Measurements from ENCODE around the gene SOX6. TPM values are rescaled to one million over a fixed set of nuclear protein-coding genes. Genes with fewer than 3 reads are reported as not detected.

Gene SOX6
- total RNA-seq, 1 donor from 2014 or later: 8.3 TPM

DNA sequence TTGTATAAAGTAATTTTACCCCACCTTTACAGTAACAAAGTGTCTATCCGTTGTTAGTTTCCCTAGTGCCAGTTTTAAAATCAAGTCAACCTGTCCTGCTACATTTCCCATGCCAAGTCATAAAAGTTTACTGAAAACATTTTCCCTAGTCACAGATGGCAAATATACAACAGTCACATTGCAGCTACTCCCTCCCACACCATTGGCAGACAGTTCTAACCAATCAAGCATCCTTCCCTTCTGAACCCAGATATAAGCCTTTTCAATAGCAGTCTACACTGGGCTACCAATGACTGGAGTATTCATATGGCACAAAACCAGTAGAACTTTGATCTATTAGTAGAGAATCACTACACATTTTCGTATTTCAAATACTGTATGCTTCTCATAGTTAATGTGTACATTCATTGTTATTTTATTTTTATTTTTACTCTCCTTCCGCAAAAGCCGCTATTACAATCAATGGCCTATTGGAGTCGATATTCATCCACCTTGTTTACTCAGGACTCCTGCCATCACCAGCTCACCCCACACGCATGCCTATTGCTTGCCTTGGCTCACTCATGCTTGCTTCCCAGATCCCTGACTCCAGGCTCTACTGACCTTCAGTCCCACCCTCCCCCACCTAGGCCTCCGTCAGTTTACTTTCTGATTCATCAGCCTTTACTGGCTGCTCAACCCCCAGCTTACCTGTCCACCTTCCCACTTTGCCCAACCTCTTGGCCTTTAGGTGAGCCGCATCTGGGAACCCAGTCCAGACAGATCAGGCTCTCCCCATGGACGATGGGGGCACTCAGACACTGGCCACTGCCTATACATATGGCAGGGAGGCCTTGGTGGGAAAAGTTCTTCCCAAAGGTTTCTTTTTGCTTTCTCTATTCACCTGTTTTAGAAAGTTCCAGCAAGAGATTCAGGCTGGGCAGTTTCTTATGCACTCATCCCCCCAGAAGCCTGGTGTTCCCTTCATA is 408.4 kb downstream of the SOX6 start:
- ATAC-seq (no peak), DNase-seq (no peak)
- TF ChIP-seq, protein P1, sequence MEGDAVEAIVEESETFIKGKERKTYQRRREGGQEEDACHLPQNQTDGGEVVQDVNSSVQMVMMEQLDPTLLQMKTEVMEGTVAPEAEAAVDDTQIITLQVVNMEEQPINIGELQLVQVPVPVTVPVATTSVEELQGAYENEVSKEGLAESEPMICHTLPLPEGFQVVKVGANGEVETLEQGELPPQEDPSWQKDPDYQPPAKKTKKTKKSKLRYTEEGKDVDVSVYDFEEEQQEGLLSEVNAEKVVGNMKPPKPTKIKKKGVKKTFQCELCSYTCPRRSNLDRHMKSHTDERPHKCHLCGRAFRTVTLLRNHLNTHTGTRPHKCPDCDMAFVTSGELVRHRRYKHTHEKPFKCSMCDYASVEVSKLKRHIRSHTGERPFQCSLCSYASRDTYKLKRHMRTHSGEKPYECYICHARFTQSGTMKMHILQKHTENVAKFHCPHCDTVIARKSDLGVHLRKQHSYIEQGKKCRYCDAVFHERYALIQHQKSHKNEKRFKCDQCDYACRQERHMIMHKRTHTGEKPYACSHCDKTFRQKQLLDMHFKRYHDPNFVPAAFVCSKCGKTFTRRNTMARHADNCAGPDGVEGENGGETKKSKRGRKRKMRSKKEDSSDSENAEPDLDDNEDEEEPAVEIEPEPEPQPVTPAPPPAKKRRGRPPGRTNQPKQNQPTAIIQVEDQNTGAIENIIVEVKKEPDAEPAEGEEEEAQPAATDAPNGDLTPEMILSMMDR (IDR thresholded peaks at IDR 0.05): no peak
- peaks cover 8% of the 10 kb centered on the region for H3K9me3 ChIP-seq
- intact Hi-C loops (cut with DNase I): no loop called here
- no peak overlapping the region for H3K27ac ChIP-seq
- H3K4me1 ChIP-seq: no peaks in the 10 kb centered on the region
- no peaks in the 10 kb centered on the region for H3K36me3 ChIP-seq
- H3K4me3 ChIP-seq: no peak overlapping the region
- H3K27me3 ChIP-seq: no peaks in the 10 kb centered on the region

DNA sequence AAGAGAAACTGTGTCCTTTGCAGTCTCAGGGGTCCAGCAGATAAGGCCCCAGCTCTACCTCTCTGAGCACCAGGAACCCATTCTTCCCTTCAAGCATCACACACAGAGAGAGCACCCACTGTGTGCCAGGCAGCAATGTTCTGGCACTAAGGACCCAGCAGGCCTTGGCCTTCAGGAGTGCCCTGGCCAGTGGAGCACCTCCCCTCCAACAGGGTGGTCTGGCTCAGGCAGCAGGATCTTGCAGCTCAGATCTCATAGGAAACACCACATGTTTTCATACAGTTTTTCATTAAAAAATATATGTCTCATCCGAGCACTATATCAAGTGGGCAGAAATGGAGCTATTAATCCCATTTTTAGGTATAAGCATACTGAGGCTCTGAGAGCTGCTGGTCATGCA is 410.6 kb downstream of the SOX6 start:
- TF ChIP-seq, protein P1 (IDR thresholded peaks at IDR 0.05): no peak
- intact Hi-C loops (cut with DNase I): no loop called here
- DNase-seq (no peak), ATAC-seq (no peak)
- Histone ChIP-seq H3K9me3 (peaks cover 8% of the 10 kb centered on the region), H3K4me1 (no peaks in the 10 kb centered on the region), H3K36me3 (no peaks in the 10 kb centered on the region), H3K27me3 (no peaks in the 10 kb centered on the region), H3K4me3 (no peak overlapping the region), H3K27ac (no peak overlapping the region)

DNA sequence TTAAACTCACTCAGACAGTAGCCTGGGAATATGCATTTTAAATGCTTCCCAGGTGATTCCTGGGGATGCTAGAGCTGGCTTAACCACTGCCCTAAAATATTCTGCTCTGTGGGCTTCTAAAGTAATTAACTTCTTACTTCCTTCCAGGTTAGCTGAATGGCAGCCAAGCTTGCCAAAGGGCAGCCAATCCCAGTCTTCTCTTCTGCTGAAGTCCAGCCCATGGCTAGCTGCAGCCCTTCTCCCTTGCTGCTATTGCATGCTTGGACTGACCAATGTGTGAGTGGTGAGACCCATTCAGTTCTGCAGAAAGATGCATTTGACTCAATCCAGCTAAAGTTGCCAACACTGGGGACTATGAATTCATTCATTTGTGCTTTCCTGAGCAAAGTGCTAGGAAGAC is 411.9 kb downstream of the SOX6 start:
- Histone ChIP-seq H3K36me3 (no peaks in the 10 kb centered on the region), H3K9me3 (peaks cover 8% of the 10 kb centered on the region), H3K27me3 (no peaks in the 10 kb centered on the region), H3K27ac (no peak overlapping the region), H3K4me1 (no peaks in the 10 kb centered on the region), H3K4me3 (no peak overlapping the region)
- intact Hi-C loops (cut with DNase I): no loop called here
- ATAC-seq: no peak
- TF ChIP-seq, protein P1 (IDR thresholded peaks at IDR 0.05): no peak
- no peak for DNase-seq

DNA sequence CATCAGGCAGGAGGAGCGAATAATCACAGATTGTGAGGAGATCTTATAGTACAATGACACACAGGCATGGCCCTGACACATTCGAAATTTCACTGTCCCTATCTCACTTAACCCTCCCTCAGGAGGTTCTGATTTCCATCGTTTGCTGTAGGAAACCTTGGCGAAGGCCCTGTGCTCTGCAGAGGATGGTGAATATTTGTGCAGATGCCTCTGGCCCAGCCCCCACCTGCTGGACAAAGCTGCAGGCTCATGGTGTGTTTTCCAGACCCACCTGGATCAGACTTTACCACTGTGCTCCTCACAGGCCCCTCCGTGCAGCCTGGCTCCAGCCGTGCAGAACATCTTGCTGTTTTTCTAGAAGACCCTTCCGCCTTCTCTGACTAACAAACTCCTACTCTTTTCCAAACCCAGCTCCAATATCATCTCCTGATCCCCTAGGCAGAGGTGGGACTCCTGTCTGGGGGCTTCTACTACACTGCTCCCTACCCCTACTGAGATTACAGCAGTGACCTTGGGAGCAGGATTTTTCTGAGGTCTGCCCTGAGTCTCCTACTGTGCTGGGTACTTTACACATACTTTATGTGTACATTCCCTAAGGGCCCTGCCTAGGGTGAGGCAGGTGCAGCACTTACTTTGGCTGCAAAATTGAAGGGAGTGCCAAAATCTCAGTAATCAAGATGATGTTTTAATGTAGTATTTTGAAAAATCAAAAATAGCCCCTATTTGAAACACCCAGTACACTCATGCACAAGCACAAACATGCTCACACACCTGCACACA is 412.7 kb downstream of the SOX6 start:
- Histone ChIP-seq H3K27me3 (no peaks in the 10 kb centered on the region), H3K4me3 (no peak overlapping the region), H3K4me1 (no peaks in the 10 kb centered on the region), H3K27ac (no peak overlapping the region), H3K36me3 (no peaks in the 10 kb centered on the region), H3K9me3 (peaks cover 8% of the 10 kb centered on the region)
- DNase-seq (no peak), ATAC-seq (no peak)
- intact Hi-C loops (cut with DNase I): no loop called here
- TF ChIP-seq, protein P1 (IDR thresholded peaks at IDR 0.05): no peak

DNA sequence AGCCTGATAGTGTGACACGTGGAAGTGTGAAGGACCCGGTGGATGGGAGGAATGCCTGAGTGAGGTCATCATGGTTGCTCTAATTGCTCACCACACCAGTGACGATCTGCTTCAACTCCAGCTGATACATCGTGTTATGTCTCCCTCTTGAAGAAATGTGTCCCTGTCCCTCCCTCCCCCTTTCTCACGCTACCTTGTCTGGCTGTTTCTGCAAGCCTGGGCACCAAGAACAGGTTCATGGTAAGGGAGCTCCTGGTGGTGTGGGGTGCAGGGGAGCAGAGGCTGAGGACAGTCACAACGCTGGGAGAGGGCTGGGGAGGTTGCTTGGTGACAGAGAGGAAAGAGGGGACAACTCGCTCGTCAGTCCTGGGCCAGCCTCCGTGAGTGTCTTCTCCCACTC is 413.4 kb downstream of the SOX6 start:
- ATAC-seq (no peak), DNase-seq (no peak)
- H3K36me3 ChIP-seq: no peaks in the 10 kb centered on the region
- H3K27me3 ChIP-seq: no peaks in the 10 kb centered on the region
- TF ChIP-seq, protein P1 (IDR thresholded peaks at IDR 0.05): no peak
- H3K4me1 ChIP-seq: no peaks in the 10 kb centered on the region
- H3K9me3 ChIP-seq: peaks cover 8% of the 10 kb centered on the region
- H3K27ac ChIP-seq: no peak overlapping the region
- no peak overlapping the region for H3K4me3 ChIP-seq
- intact Hi-C loops (cut with DNase I): no loop called here
